Aorta (tissue), 5 donors: ENCODE results near the gene SRMS. TPM values are rescaled to one million over a fixed set of nuclear protein-coding genes. Genes with fewer than 3 reads are reported as not detected.

ENCODE experiments used
- ATAC-seq: fragments of 200-7000 bp; cut with Tn5 transposase; one replicate; pipeline ENCODE4 v1.9.1; 2022; ENCODE audit warnings: moderate library complexity; ENCODE audit not compliant: low FRiP score
- DNase-seq, 2 donors: peaks; one replicate each; pipeline ENCODE4 v3.0.0-alpha.2; 2020
- H3K27ac ChIP-seq, 2 donors: one replicate each; pipeline ENCODE4 v1.5.1; 2013; ENCODE audit warnings: low read length in 2 of 2, mild to moderate bottlenecking in 2 of 2, moderate library complexity in 2 of 2, control low read depth in 1 of 2, inconsistent platforms in 1 of 2, low read depth in 1 of 2
- H3K27me3 ChIP-seq, 2 donors: one replicate each; pipeline ENCODE4 v1.6.1; 2013; ENCODE audit warnings: control low read depth in 1 of 2, low read length in 1 of 2, mild to moderate bottlenecking in 1 of 2, moderate library complexity in 1 of 2; ENCODE audit not compliant: insufficient read depth in 2 of 2, control insufficient read depth in 1 of 2
- H3K36me3 ChIP-seq, 2 donors: one replicate each; pipeline ENCODE4 v1.6.1; 2013; ENCODE audit warnings: control low read depth in 1 of 2, low read length in 1 of 2, mild to moderate bottlenecking in 1 of 2; ENCODE audit not compliant: insufficient read depth in 2 of 2, control insufficient read depth in 1 of 2
- H3K4me1 ChIP-seq, 2 donors: one replicate each; pipeline ENCODE4 v1.6.1; 2013; ENCODE audit warnings: low read length in 2 of 2, control low read depth in 1 of 2, mild to moderate bottlenecking in 1 of 2, moderate library complexity in 1 of 2; ENCODE audit not compliant: insufficient read depth in 2 of 2, control insufficient read depth in 1 of 2
- H3K4me3 ChIP-seq, 2 donors: one replicate each; pipeline ENCODE4 v1.5.1; 2013; ENCODE audit warnings: low read length in 2 of 2, control low read depth in 1 of 2, mild to moderate bottlenecking in 1 of 2
- H3K9me3 ChIP-seq: one replicate; pipeline ENCODE4 v1.6.1; 2013; ENCODE audit warnings: mild to moderate bottlenecking, low read length; ENCODE audit not compliant: control insufficient read depth
- WGBS, 2 donors: extraction: QIAGEN DNeasy Blood & Tissue Kit; methylation state at CpG; one replicate each; pipeline ENCODE4 v1.1.7; 2013; 5-methylcytosine and 5-hydroxymethylcytosine counted together
- intact Hi-C, 2 donors: fragments of 100-400 bp; cut with DNase I; formaldehyde crosslinking; loops; one replicate each; pipeline versions ENCODE4 v1.14.2 to v1.15.0; 2022
- polyA plus RNA-seq, 2 donors: library from polyadenylated mRNA; stranded (reverse); fragments of 200-250 nt; gene quantifications; one replicate each; pipeline ENCODE4 v1.2.3, GENCODE V29; 2013
- total RNA-seq, 2 donors: library from RNA; stranded (reverse); fragmentation: NEBNext Ultra II Directional; extraction: Animal tissue kit (Norgen Biotek cat#: 25700); gene quantifications; one replicate each; pipeline ENCODE4 v1.2.1, GENCODE V29; 2021
- donor health status: healthy with polysubstance abuse.
- donor health status: Bipolar disorder and iron deficiency.
- donor health status: DM: no; HTN: no; CAD: no.
- donor health status: DM: no; HTN: no; CAD: no.
- donor health status: DM: yes; HTN: yes; CAD: no.

Gene SRMS
- total and polyA plus RNA-seq, 4 donors: not detected

DNA sequence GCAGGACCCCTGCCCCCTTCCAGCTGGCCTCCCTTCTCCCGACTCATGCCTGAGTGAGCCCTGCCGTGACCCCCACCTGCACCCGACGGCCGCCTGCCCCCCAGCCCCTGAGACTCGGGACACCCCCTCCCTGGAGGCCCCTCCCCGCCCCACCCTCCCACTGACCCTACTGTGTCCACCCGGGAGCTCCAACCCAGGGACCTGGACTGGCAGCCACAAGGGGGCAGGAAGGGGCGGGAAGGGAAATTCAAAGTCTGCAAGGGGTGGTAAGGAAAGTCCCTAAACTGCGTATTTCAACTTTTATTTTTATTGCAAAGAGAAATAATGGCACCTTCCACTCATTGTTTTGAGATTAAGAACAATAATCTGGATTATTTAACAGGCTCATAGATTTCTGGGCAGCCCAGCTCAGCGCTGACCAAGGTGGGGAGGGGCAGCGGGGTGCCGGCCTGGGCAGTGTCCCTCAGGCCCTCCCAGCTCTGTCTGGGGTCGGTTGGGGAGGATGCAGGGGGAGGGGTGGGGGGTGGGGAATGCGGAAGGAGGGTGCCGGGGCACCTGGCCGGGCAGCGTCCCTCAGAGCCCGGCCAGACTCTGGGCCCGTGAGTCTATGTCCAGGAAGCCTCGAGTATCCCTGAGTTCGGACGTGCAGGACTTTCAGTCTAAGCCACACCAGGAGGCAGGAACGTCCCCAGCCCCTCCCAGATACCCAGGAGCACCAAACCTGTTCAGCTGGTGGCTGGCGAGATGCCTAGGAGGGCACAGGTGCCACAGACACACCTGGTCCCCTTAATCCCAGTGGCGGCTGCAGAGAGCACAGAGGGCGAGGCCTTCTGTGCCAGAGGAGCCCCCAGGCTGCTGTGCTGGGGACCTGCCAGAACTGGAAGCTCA, 9.1 kb downstream of the SRMS start:
- DNase-seq: no peak
- intact Hi-C loops: loop anchor here in 1 of 2 donors (1.0 to 10.0 kb wide), 4 partner anchors 116 to 436 kb away; partner anchors contain the start of genes ABHD16B, RTEL1 and STMN3
- no peaks in the 10 kb centered on the region for H3K27me3 ChIP-seq

GRCh38 chr20:63537525-63538203, 9.9 kb downstream of the SRMS start:
- 15 to 17% methylated on average over 26 to 34 of the region's 34 CpGs for WGBS, 2 donors
- peak; percentile 94 for DNase-seq
- H3K4me1 ChIP-seq: no peaks in the 10 kb centered on the region
- intact Hi-C loops: loop anchor here (1.0 to 10.0 kb wide), 5 partner anchors 117 to 437 kb away; partner anchors contain the start of genes ABHD16B (in 1 of the 2), RTEL1 (in 1 of the 2) and STMN3 (in 1 of the 2)
- ATAC-seq: peak; percentile 90
- H3K36me3 ChIP-seq: no peaks in the 10 kb centered on the region
- no peak overlapping the region for H3K27ac ChIP-seq
- no peak overlapping the region for H3K4me3 ChIP-seq
- no peaks in the 10 kb centered on the region for H3K27me3 ChIP-seq
- no peaks in the 10 kb centered on the region for H3K9me3 ChIP-seq

More for the DNA sequence above, 9.1 kb downstream of the SRMS start:
- Histone ChIP-seq H3K27ac (no peak overlapping the region), H3K4me3 (no peak overlapping the region), H3K9me3 (no peaks in the 10 kb centered on the region), H3K4me1 (no peaks in the 10 kb centered on the region), H3K36me3 (no peaks in the 10 kb centered on the region)
- WGBS, 2 donors: 48 to 52% methylated on average over 26 to 27 of the region's 27 CpGs
- ATAC-seq: peak; percentile 33

- Histone ChIP-seq H3K4me3 (no peak within 1 kb of the TSS), H3K27me3 (no peaks in the 10 kb centered on the region), H3K27ac (no peak within 1 kb of the TSS), H3K36me3 (no peaks in the 10 kb centered on the region), H3K4me1 (no peaks in the 10 kb centered on the region), H3K9me3 (no peaks in the 10 kb centered on the region)
- intact Hi-C loops: loop anchor here (2.0 to 10.0 kb wide), 4 partner anchors 118 to 438 kb away; partner anchors contain the start of genes ABHD16B (in 1 of the 2), RTEL1 (in 1 of the 2) and STMN3 (in 1 of the 2)
- DNase-seq (peak in 1 of 2 donors; percentile 79), ATAC-seq (peak; percentile 13)
- 82 to 84% methylated on average over 26 to 29 of the region's 29 CpGs for WGBS, 2 donors
Observed at GRCh38 chr20:63536997-63537524, 10.5 kb downstream of the SRMS start, which contains the start of gene PTK6. Gene PTK6, minus strand, starts transcription at chr20:63537376. Its CDS starts 62 bp downstream, at chr20:63537314.

- DNase-seq: peak in 1 of 2 donors; percentile 53
- Histone ChIP-seq H3K36me3 (no peaks in the 10 kb centered on the region), H3K27me3 (no peaks in the 10 kb centered on the region), H3K4me1 (no peaks in the 10 kb centered on the region), H3K4me3 (no peak overlapping the region), H3K9me3 (no peaks in the 10 kb centered on the region), H3K27ac (no peak overlapping the region)
- intact Hi-C loops: loop anchor here (2.0 to 10.0 kb wide), 4 partner anchors 118 to 438 kb away; partner anchors contain the start of genes ABHD16B (in 1 of the 2), RTEL1 (in 1 of the 2) and STMN3 (in 1 of the 2)
- WGBS, 2 donors: 47 to 56% methylated on average over 35 of the region's 35 CpGs
- ATAC-seq: no peak
Observed at GRCh38 chr20:63536241-63536977, 11.1 kb downstream of the SRMS start.

DNA sequence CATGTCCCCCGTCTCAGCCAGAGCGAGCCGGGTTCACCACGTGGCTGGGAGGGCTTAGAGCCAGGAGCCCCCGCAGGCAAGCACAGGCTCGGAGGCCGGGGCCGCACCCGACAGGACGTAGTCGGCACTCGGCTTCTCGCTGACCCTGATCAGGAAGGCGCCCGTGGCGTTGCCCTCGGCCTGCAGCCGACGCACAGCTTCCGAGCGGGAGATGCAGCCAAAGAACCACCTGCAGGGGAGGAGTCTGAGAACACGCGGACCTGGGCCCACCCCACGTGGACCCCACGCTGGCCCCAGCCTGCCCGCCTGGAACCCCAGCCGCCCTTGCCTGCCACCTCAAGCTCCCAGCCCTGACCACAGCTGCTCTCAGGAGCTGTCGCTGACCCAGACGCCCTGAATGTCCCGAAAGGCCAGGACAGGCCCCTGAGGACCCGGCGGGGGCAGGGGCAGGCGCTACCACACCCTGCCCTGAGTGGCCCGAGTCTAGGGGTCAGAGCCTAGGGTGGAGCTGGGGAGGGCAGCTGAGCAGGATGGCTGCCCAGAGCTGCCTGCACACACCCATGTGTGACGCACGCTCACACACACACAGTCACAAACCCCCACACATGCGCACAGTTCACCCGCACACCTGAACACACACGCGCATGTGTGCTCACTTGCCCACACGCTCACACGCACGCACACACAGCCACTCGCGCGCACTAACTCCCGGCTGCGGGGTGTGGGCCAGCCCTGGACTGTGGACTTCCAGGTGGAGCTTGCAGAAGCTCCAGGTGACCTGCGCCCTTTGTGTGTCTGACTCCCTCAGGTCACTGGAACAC, 12.5 kb downstream of the SRMS start:
- Histone ChIP-seq H3K4me1 (no peaks in the 10 kb centered on the region), H3K27ac (no peak overlapping the region), H3K36me3 (no peaks in the 10 kb centered on the region), H3K27me3 (no peaks in the 10 kb centered on the region), H3K4me3 (no peak overlapping the region), H3K9me3 (no peaks in the 10 kb centered on the region)
- WGBS, 2 donors: 47 to 48% methylated on average over 48 to 49 of the region's 49 CpGs
- intact Hi-C loops: loop anchor here in 1 of 2 donors (5.0 to 10.0 kb wide), 3 partner anchors 120 to 327 kb away; partner anchors contain the start of genes ABHD16B, RTEL1 and STMN3
- DNase-seq: peak; percentile 51 to 76
- ATAC-seq: no peak

DNA sequence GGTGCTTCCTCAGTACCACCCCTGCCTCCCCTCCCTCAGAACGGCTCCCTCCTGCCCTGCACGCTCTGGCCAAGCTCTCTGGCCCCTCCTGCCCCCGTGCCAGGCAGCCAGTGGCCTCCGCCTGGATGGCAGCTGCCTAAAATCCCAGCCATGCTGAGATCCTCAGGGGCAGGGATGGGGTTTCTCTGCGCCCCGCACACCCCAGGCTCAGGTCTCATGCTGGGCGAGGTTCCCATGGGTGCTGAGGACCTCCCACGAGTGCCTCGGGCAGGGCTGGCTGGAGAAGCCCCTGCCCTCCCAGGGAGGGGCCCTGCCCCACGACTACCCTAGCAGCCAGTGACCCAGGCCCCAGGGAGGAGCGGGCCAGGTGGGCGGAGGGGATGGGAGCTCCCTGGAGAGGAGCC, 13.1 kb downstream of the SRMS start:
- Histone ChIP-seq H3K9me3 (no peaks in the 10 kb centered on the region), H3K4me3 (no peak overlapping the region), H3K36me3 (no peaks in the 10 kb centered on the region), H3K27me3 (no peaks in the 10 kb centered on the region), H3K4me1 (no peaks in the 10 kb centered on the region), H3K27ac (no peak overlapping the region)
- DNase-seq (peak; percentile 41 to 71), ATAC-seq (no peak)
- intact Hi-C loops: loop anchor here in 1 of 2 donors (10.0 kb wide), 2 partner anchors 120 to 240 kb away; partner anchors contain the start of genes RTEL1 and STMN3
- 42 to 44% methylated on average over 12 of the region's 12 CpGs for WGBS, 2 donors

DNA sequence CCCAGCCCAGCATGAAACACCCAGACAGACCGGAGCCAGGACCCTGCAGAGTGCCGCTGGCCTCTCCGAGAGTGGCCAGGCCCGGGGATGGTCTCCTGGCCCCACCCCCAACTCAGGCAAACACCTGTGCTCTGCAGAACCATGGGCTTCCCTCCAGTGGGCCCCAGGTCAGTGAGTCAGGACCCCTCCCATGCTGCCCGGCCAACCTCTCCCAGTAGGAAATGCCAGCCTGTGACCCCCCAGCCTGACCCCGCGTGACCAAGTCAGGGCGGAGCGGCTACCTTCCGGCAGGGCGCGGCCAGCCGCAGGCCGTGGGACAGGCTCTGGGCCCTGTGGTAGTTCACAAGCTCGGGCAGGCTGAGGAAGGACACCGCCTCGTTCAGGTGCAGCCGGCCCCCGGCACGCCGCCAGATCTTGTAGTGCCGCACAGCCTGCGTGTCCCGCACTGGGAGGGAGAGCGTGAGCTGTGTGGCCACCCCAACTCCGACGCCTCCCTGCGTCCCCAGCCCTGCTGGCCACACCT, 13.6 kb downstream of the SRMS start:
- Histone ChIP-seq H3K9me3 (no peaks in the 10 kb centered on the region), H3K36me3 (no peaks in the 10 kb centered on the region), H3K27me3 (no peaks in the 10 kb centered on the region), H3K4me3 (no peak overlapping the region), H3K27ac (no peak overlapping the region), H3K4me1 (no peaks in the 10 kb centered on the region)
- ATAC-seq (no peak), DNase-seq (peak; percentile 50 to 72)
- intact Hi-C loops: loop anchor here in 1 of 2 donors (10.0 kb wide), 2 partner anchors 121 to 241 kb away; partner anchors contain the start of genes RTEL1 and STMN3
- 63 to 69% methylated on average over 28 of the region's 28 CpGs for WGBS, 2 donors
